Endothelial cell of umbilical vein (primary cell): ENCODE results near the gene KAZN. TPM values are rescaled to one million over a fixed set of nuclear protein-coding genes. Genes with fewer than 3 reads are reported as not detected.

ENCODE experiments used
- BruUV-seq: library from RNA; stranded (reverse); fragments of 400-500 nt; replicated peaks from 2 replicates; lab custom pipeline; 2021; lab: Mats Ljungman, UMichigan
- CTCF ChIA-PET: fragments of 300-600, 350-600 bp; sonication (Branson Sonifier 250); formaldehyde crosslinking; loops from one replicate; lab custom pipeline; 2021; ENCODE audit warnings: antibody characterized with exemption, inconsistent platforms; lab: Charles Lee
- POLR2A ChIA-PET: fragments of 300-600, 350-600 bp; sonication (Branson Sonifier 250); formaldehyde crosslinking; loops from one replicate; lab custom pipeline; 2021; ENCODE audit warnings: antibody characterized with exemption, inconsistent platforms; lab: Charles Lee
- DNase-seq: peaks from one replicate; pipeline ENCODE4 v3.0.0-alpha.2; 2011; ENCODE audit warnings: low read depth, low spot score
- FAIRE-seq: peaks from 2 replicates; lab custom pipeline; 2011; peaks lifted over from hg19 to GRCh38; lab: Jason Lieb, UNC
- H2AFZ ChIP-seq: 2 replicates; pipeline ENCODE4 v1.6.0; 2012; ENCODE audit warnings: low read depth, low read length, control low read depth, inconsistent platforms
- H3K27ac ChIP-seq: 2 replicates; pipeline ENCODE4 v1.5.1; 2011; ENCODE audit warnings: low read depth, mild to moderate bottlenecking, control low read depth, low read length, moderate library complexity; ENCODE audit not compliant: insufficient read depth
- H3K27me3 ChIP-seq, 2 experiments: 2 replicates each; pipeline versions ENCODE4 v1.6.0 to v1.6.1; 2011; ENCODE audit warnings: low read length in 2 of 2, mixed read lengths in 1 of 2; ENCODE audit not compliant: control insufficient read depth in 2 of 2, insufficient read depth in 2 of 2
- H3K36me3 ChIP-seq, 2 experiments: 2 replicates in 1 of 2; 3 replicates in 1 of 2; pipeline ENCODE4 v1.5.1; 2011; ENCODE audit warnings: low read length in 2 of 2, mild to moderate bottlenecking in 1 of 2, moderate library complexity in 1 of 2; ENCODE audit not compliant: control insufficient read depth in 2 of 2, insufficient read depth in 2 of 2; ENCODE audit errors: extremely low read depth in 1 of 2
- H3K4me1 ChIP-seq: 3 replicates; pipeline ENCODE4 v1.5.1; 2011; ENCODE audit warnings: mild to moderate bottlenecking, low read length; ENCODE audit not compliant: control insufficient read depth, insufficient read depth; ENCODE audit errors: extremely low read depth
- H3K4me2 ChIP-seq: 2 replicates; pipeline ENCODE4 v1.6.1; 2011; ENCODE audit warnings: low read length, control low read depth, mixed read lengths; ENCODE audit not compliant: insufficient read depth
- H3K4me3 ChIP-seq, 3 experiments: fragments of 200-600 bp in 1 of 3; sonication (generic), shearing (Covaris generic) in 1 of 3; replicated peaks in 1 of 3; 2 replicates each; pipeline ENCODE4 v1.5.1; 2011 to 2016; ENCODE audit warnings: control low read depth in 3 of 3, low read length in 3 of 3, mild to moderate bottlenecking in 2 of 3, inconsistent platforms in 1 of 3, low read depth in 1 of 3, moderate library complexity in 1 of 3; ENCODE audit not compliant: insufficient read depth in 1 of 3
- H3K79me2 ChIP-seq: 2 replicates; pipeline ENCODE4 v1.6.0; 2012; ENCODE audit warnings: low read length, inconsistent platforms; ENCODE audit not compliant: control insufficient read depth, insufficient read depth
- H3K9ac ChIP-seq: replicated peaks from 2 replicates; pipeline ENCODE3; 2011; ENCODE audit warnings: low read length, control low read depth; ENCODE audit not compliant: insufficient read depth; ENCODE audit errors: extremely low read depth
- H3K9me1 ChIP-seq: replicated peaks from 3 replicates; pipeline ENCODE4 v1.6.0; 2011; ENCODE audit warnings: mild to moderate bottlenecking, low read length; ENCODE audit not compliant: control insufficient read depth, insufficient read depth; ENCODE audit errors: extremely low read depth
- H3K9me3 ChIP-seq: replicated peaks from 2 replicates; pipeline ENCODE4 v1.5.1; 2012; ENCODE audit warnings: low read length, inconsistent platforms; ENCODE audit not compliant: control insufficient read depth, insufficient read depth
- H4K20me1 ChIP-seq: replicated peaks from 2 replicates; pipeline ENCODE3; 2011; ENCODE audit warnings: mild to moderate bottlenecking, low read length; ENCODE audit not compliant: control insufficient read depth, insufficient read depth; ENCODE audit errors: extremely low read depth
- EZH2 ChIP-seq: IDR thresholded peaks from 2 replicates; pipeline ENCODE4 v1.6.1; 2012; ENCODE audit warnings: borderline replicate concordance, low read depth, mild to moderate bottlenecking, moderate library complexity, low read length, inconsistent platforms; ENCODE audit not compliant: severe bottlenecking
- FOS ChIP-seq: IDR thresholded peaks from 2 replicates; pipeline ENCODE4 v1.6.1; 2011; ENCODE audit warnings: mild to moderate bottlenecking, low read length, moderate library complexity, borderline replicate concordance; ENCODE audit not compliant: insufficient read depth
- GATA2 ChIP-seq: IDR thresholded peaks from 2 replicates; pipeline ENCODE4 v1.7.0; 2011; ENCODE audit warnings: low read depth, mild to moderate bottlenecking, moderate library complexity, mixed read lengths, low read length; ENCODE audit not compliant: insufficient read length, insufficient read depth
- JUN ChIP-seq: IDR thresholded peaks from 2 replicates; pipeline ENCODE4 v1.6.1; 2011; ENCODE audit warnings: borderline replicate concordance, low read depth; ENCODE audit not compliant: insufficient read length, insufficient read depth
- MAX ChIP-seq: IDR thresholded peaks from 2 replicates; pipeline ENCODE4 v1.6.1; 2011; ENCODE audit not compliant: insufficient read depth, insufficient read length
- MYC ChIP-seq: IDR thresholded peaks from one replicate; pipeline ENCODE4 v1.6.1; 2011; ENCODE audit warnings: mild to moderate bottlenecking, low read depth, low read length
- POLR2A ChIP-seq: IDR thresholded peaks from 2 replicates; pipeline ENCODE4 v1.6.1; 2012; ENCODE audit warnings: low read depth, mild to moderate bottlenecking, control low read depth, low read length
- POLR2AphosphoS5 ChIP-seq: IDR thresholded peaks from 2 replicates; pipeline ENCODE4 v1.6.1; 2012; ENCODE audit warnings: low read depth, mild to moderate bottlenecking, control low read depth, low read length, moderate library complexity; ENCODE audit not compliant: insufficient read depth
- dilution Hi-C: fragments of 300-500 bp; cut with MboI; formaldehyde crosslinking; loops from one replicate; pipeline ENCODE4 v1.15.0; 2019; ENCODE audit warnings: low sequenced_read_pairs; ENCODE audit not compliant: extremely low pct_ligation_motif_present
- intact Hi-C: fragments of 100-400 bp; cut with micrococcal nuclease; formaldehyde crosslinking; loops from one replicate; pipeline ENCODE4 v1.10.0; 2022
- polyA plus RNA-seq, 4 experiments: library from polyadenylated mRNA; depleted of rRNA in 3 of 4; stranded (reverse) in 3 of 4; unstranded in 1 of 4; fragments of >200 nt; gene quantifications; 2 replicates each; pipeline versions ENCODE4 v1.2.1 to v1.2.3, GENCODE V29; 2011 to 2012; ENCODE audit warnings: missing spikeins in 1 of 4
- total RNA-seq: library from RNA; stranded (reverse); gene quantifications from 2 replicates; pipeline ENCODE4 v1.2.3, GENCODE V29; 2021
- TF ChIP-seq, protein P1 (sequence below), 2 donors: IDR thresholded peaks; 1 replicate in 1 of 2; 2 replicates in 1 of 2; pipeline ENCODE4 v1.5.1; 2011; ENCODE audit warnings: low read length in 2 of 2, mild to moderate bottlenecking in 2 of 2, moderate library complexity in 2 of 2, control low read depth in 1 of 2, inconsistent platforms in 1 of 2, low read depth in 1 of 2; ENCODE audit not compliant: insufficient read depth in 1 of 2; ENCODE audit errors: extremely low read depth in 1 of 2

The KAZN gene
- total and polyA plus RNA-seq, 2 donors (not counting 3 experiments of a cell fraction or from before 2014, with no cell fraction given), result 1.6 to 5.8 TPM

GRCh38 chr1:14888374-14888773 lies 289.9 kb downstream of the KAZN start:
- no peak overlapping the region for H3K9ac ChIP-seq
- no peak for DNase-seq
- TF ChIP-seq MYC (no peak), POLR2AphosphoS5 (no peak), POLR2A (no peak), FOS (no peak), GATA2 (no peak), MAX (no peak), EZH2 (no peak), JUN (no peak)
- TF ChIP-seq, protein P1, sequence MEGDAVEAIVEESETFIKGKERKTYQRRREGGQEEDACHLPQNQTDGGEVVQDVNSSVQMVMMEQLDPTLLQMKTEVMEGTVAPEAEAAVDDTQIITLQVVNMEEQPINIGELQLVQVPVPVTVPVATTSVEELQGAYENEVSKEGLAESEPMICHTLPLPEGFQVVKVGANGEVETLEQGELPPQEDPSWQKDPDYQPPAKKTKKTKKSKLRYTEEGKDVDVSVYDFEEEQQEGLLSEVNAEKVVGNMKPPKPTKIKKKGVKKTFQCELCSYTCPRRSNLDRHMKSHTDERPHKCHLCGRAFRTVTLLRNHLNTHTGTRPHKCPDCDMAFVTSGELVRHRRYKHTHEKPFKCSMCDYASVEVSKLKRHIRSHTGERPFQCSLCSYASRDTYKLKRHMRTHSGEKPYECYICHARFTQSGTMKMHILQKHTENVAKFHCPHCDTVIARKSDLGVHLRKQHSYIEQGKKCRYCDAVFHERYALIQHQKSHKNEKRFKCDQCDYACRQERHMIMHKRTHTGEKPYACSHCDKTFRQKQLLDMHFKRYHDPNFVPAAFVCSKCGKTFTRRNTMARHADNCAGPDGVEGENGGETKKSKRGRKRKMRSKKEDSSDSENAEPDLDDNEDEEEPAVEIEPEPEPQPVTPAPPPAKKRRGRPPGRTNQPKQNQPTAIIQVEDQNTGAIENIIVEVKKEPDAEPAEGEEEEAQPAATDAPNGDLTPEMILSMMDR (IDR thresholded peaks at IDR 0.05; ENCODE audit: extremely low read depth in 1 of 2, insufficient read depth in 1 of 2, low read depth in 1 of 2, low read length in 2 of 2), result no peak
- ChIA-PET CTCF (no interaction called here), POLR2A (no interaction called here)
- no peak overlapping the region for H3K4me2 ChIP-seq
- no peaks in the 10 kb centered on the region for H3K36me3 ChIP-seq
- intact Hi-C loops (no loop called here), dilution Hi-C loops (no loop called here)
- no TSS peak for BruUV-seq
- no peaks in the 10 kb centered on the region for H3K27me3 ChIP-seq
- H3K27ac ChIP-seq, result no peak overlapping the region
- H3K9me3 ChIP-seq, result no peaks in the 10 kb centered on the region
- H3K9me1 ChIP-seq, result no peaks in the 10 kb centered on the region
- no peak for FAIRE-seq
- no peak overlapping the region for H3K4me3 ChIP-seq
- no peaks in the 10 kb centered on the region for H4K20me1 ChIP-seq
- no peaks in the 10 kb centered on the region for H3K4me1 ChIP-seq
- H2AFZ ChIP-seq, result no peak overlapping the region
- no peaks in the 10 kb centered on the region for H3K79me2 ChIP-seq
